HepG2 (cell line): ENCODE results near the gene AFTPH. TPM values are rescaled to one million over a fixed set of nuclear protein-coding genes. Genes with fewer than 3 reads are reported as not detected.

ENCODE experiments used
- HOXA7 ChIP-seq: sonication (generic); formaldehyde crosslinking; IDR thresholded peaks from 2 replicates; pipeline ENCODE4 v1.8.1; 2022; ENCODE audit warnings: mild to moderate bottlenecking, missing genetic modification reagents, moderate library complexity
- SOX5 ChIP-seq: IDR thresholded peaks from 2 replicates; pipeline ENCODE4 v1.6.1; 2016; ENCODE audit warnings: borderline replicate concordance
- ZNF143 ChIP-seq: sonication (generic); formaldehyde crosslinking; IDR thresholded peaks from 2 replicates; pipeline ENCODE4 v1.4.0; 2020; ENCODE audit warnings: missing genetic modification reagents
- ZNF576 ChIP-seq: sonication (generic); formaldehyde crosslinking; IDR thresholded peaks from 2 replicates; pipeline ENCODE4 v1.4.0; 2020; ENCODE audit warnings: mild to moderate bottlenecking, missing genetic modification reagents
- polyA plus RNA-seq, 8 experiments: library from polyadenylated mRNA; depleted of rRNA in 3 of 8; stranded (reverse) in 7 of 8; unstranded in 1 of 8; fragments of >200 nt; fragmentation: Illumina TruSeq in 4 of 8; extraction: Trizol in 4 of 8; gene quantifications; 2 replicates each; pipeline versions ENCODE4 v1.2.1 to v1.2.3, GENCODE V29; 2011 to 2016; ENCODE audit warnings: low read depth in 4 of 8, missing spikeins in 1 of 8, mixed read lengths in 1 of 8; ENCODE audit not compliant: insufficient read depth in 1 of 8
- total RNA-seq, 5 experiments: library from RNA; depleted of rRNA; stranded (reverse); fragments of >200 nt; fragmentation: Illumina TruSeq; extraction: Trizol; gene quantifications; 2 replicates each; pipeline ENCODE4 v1.2.3, GENCODE V29; 2016; ENCODE audit warnings: low read depth in 1 of 5
- TF ChIP-seq, protein P1 (sequence below): sonication (generic); formaldehyde crosslinking; IDR thresholded peaks from 2 replicates; pipeline ENCODE4 v1.4.0; 2020; ENCODE audit warnings: missing genetic modification reagents

AFTPH gene
- total and polyA plus RNA-seq, 2 of the 13 experiments (the other 11 are each of a cell fraction or from before 2014, with no cell fraction given), result 27.5 to 36.8 TPM

DNA sequence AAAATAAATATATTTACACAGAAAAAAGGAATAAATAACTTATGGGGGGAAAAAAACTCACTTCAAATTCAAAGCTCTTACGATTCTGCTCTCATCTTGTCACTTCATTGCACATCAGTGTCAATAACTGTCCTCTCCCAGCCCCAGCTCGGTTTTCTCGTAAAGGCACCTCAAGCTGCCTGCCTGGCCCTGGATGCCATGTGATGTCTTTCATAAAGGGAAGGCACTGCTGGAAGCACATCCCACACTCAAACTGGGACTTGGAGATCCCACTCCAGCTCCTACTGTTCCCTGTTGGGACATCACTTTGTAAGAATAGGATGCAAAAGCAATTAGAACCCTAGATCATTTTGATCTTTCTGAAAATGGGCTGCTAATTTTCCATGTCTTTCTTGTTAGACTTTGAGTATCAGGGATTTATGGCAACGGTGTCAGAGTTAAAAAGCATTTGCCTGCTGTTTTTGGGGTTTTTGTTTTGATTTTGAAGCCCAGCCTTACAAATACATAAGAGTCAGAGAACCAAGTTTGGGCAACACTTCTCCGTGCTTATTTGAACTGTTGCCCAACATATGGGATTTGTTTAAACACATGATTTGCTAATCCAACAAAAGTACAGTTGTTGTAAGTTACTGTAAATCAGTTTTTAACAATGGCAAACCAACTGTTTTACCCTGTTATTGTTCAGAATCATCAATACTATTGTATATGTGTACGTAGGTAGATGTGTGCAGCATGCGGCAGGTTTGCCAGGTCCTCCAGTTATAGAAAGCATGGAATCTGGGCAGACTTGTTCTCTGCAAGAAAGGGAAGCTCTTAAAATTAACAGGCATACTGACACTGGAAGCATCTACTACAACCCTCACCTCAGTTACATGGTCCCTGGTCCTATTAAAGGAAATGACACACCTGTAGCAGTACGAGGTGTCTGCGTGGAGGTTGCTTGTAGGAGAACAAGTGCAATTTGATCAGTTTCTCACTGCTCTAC, 109.0 kb downstream of the AFTPH start (continued):
- TF ChIP-seq ZNF576 (CRISPR knock-in tag) (no peak), SOX5 (CRISPR knock-in tag) (peak; percentile 62; the same call in 1 of the 2 replicates), ZNF143 (CRISPR knock-in tag) (no peak), HOXA7 (CRISPR knock-in tag) (no peak)
- TF ChIP-seq, protein P1, sequence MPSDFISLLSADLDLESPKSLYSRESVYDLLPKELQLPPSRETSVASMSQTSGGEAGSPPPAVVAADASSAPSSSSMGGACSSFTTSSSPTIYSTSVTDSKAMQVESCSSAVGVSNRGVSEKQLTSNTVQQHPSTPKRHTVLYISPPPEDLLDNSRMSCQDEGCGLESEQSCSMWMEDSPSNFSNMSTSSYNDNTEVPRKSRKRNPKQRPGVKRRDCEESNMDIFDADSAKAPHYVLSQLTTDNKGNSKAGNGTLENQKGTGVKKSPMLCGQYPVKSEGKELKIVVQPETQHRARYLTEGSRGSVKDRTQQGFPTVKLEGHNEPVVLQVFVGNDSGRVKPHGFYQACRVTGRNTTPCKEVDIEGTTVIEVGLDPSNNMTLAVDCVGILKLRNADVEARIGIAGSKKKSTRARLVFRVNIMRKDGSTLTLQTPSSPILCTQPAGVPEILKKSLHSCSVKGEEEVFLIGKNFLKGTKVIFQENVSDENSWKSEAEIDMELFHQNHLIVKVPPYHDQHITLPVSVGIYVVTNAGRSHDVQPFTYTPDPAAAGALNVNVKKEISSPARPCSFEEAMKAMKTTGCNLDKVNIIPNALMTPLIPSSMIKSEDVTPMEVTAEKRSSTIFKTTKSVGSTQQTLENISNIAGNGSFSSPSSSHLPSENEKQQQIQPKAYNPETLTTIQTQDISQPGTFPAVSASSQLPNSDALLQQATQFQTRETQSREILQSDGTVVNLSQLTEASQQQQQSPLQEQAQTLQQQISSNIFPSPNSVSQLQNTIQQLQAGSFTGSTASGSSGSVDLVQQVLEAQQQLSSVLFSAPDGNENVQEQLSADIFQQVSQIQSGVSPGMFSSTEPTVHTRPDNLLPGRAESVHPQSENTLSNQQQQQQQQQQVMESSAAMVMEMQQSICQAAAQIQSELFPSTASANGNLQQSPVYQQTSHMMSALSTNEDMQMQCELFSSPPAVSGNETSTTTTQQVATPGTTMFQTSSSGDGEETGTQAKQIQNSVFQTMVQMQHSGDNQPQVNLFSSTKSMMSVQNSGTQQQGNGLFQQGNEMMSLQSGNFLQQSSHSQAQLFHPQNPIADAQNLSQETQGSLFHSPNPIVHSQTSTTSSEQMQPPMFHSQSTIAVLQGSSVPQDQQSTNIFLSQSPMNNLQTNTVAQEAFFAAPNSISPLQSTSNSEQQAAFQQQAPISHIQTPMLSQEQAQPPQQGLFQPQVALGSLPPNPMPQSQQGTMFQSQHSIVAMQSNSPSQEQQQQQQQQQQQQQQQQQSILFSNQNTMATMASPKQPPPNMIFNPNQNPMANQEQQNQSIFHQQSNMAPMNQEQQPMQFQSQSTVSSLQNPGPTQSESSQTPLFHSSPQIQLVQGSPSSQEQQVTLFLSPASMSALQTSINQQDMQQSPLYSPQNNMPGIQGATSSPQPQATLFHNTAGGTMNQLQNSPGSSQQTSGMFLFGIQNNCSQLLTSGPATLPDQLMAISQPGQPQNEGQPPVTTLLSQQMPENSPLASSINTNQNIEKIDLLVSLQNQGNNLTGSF (CRISPR knock-in tag), result no peak
